ENCODE data around the gene TMEM62.

GRCh38 chr15:43106486-43106829 lies 26.9 kb upstream of the TMEM62 start:
- TF ChIP-seq EZH2 (IDR thresholded peaks at IDR 0.05; ENCODE audit: borderline replicate concordance, low read length) (no peak), CTCF (conservative IDR thresholded peaks at IDR 0.05 in 1 of 2, IDR thresholded peaks at IDR 0.05 in 1 of 2; ENCODE audit: extremely low read depth in 1 of 2, insufficient read depth in 1 of 2, low read depth in 1 of 2, low read length in 2 of 2) (no peak)
